ENCODE measurements around the gene CEP112.
"Not testable (repeated sequence)": the region's sequence is repeated elsewhere in the genome, so short reads cannot be mapped to it uniquely, and the experiment has no call there.

The CEP112 gene

GRCh38 chr17:65712383-65713267 is 479.3 kb downstream of the CEP112 start:
- DNase-seq: no peak

- no peak for DNase-seq
Measured at GRCh38 chr17:65711671-65712276, 480.2 kb downstream of the CEP112 start.

GRCh38 chr17:65707780-65708179 is 484.2 kb downstream of the CEP112 start:
- DNase-seq: no peak

- DNase-seq: no peak
Measured at GRCh38 chr17:65704731-65705130, 487.2 kb downstream of the CEP112 start.

GRCh38 chr17:65703891-65704290 is 488.0 kb downstream of the CEP112 start:
- no peak for DNase-seq

- no peak for DNase-seq
Measured at GRCh38 chr17:65699459-65699858, 492.5 kb downstream of the CEP112 start.

- DNase-seq: no peak
Measured at GRCh38 chr17:65698381-65699061, 493.4 kb downstream of the CEP112 start.

GRCh38 chr17:65697661-65698060 is 494.3 kb downstream of the CEP112 start:
- no peak for DNase-seq

GRCh38 chr17:65696739-65697394 is 495.1 kb downstream of the CEP112 start:
- no peak for DNase-seq

GRCh38 chr17:65694601-65695000 is 497.3 kb downstream of the CEP112 start:
- no peak for DNase-seq

- peak; percentile 7 for DNase-seq
Measured at GRCh38 chr17:65690626-65691310, 501.2 kb downstream of the CEP112 start.

- DNase-seq: no peak
Measured at GRCh38 chr17:65688307-65688706, 503.6 kb downstream of the CEP112 start.

- no peak for DNase-seq
Measured at GRCh38 chr17:65685110-65685509, 506.8 kb downstream of the CEP112 start.

GRCh38 chr17:65684631-65685030 is 507.3 kb downstream of the CEP112 start:
- DNase-seq: no peak

- DNase-seq: no peak
Measured at GRCh38 chr17:65683428-65683827, 508.5 kb downstream of the CEP112 start.

- DNase-seq: not testable (repeated sequence)
Measured at GRCh38 chr17:65681763-65682162, 510.2 kb downstream of the CEP112 start.

GRCh38 chr17:65679165-65679845 is 512.6 kb downstream of the CEP112 start:
- no peak for DNase-seq

GRCh38 chr17:65678546-65678945 is 513.4 kb downstream of the CEP112 start:
- DNase-seq: peak; percentile 38

- DNase-seq: no peak
Measured at GRCh38 chr17:65677932-65678331, 514.0 kb downstream of the CEP112 start.

- DNase-seq: no peak
Measured at GRCh38 chr17:65674246-65675045, 517.5 kb downstream of the CEP112 start.

All from RPMI8226 (cell line).